Hypothalamus (tissue), 51 donors: ENCODE measurements around the gene RNFT2.

Experiments
- DNase-seq, 51 donors: peaks; one replicate each; lab custom pipeline; 2025; lab: John Stamatoyannopoulos, UW

Gene RNFT2

GRCh38 chr12:116892349-116893140, 154.4 kb downstream of the RNFT2 start:
- DNase-seq = no peak

- DNase-seq = no peak
Measured at GRCh38 chr12:116894913-116895312, 156.8 kb downstream of the RNFT2 start.

- no peak for DNase-seq
Measured at GRCh38 chr12:116896411-116896924, 158.4 kb downstream of the RNFT2 start.

GRCh38 chr12:116897476-116897875, 159.4 kb downstream of the RNFT2 start:
- DNase-seq = no peak

GRCh38 chr12:116898669-116899068, 160.6 kb downstream of the RNFT2 start:
- DNase-seq = no peak

- no peak for DNase-seq
Measured at GRCh38 chr12:116901612-116902011, 163.5 kb downstream of the RNFT2 start.
